H9 (cell line): Measurements from ENCODE around the gene TBX5. TPM values are rescaled to one million over a fixed set of nuclear protein-coding genes. Genes with fewer than 3 reads are reported as not detected.

ENCODE experiments used
- DNase-seq: peaks from one replicate; pipeline ENCODE4 v3.0.0-alpha.2; 2017
- H2AFZ ChIP-seq: one replicate; pipeline ENCODE4 v1.6.1; 2013; ENCODE audit warnings: mild to moderate bottlenecking, low read length, control low read depth, moderate library complexity
- H2AK5ac ChIP-seq: 2 replicates; pipeline ENCODE4 v1.6.1; 2013; ENCODE audit warnings: low read length, control low read depth, mixed read lengths; ENCODE audit not compliant: insufficient read length
- H2BK120ac ChIP-seq: one replicate; pipeline ENCODE4 v1.6.1; 2013; ENCODE audit warnings: low read depth, mild to moderate bottlenecking, low read length, control low read depth, inconsistent platforms; ENCODE audit not compliant: poor library complexity, severe bottlenecking
- H2BK12ac ChIP-seq: 2 replicates; pipeline ENCODE4 v1.6.1; 2013; ENCODE audit warnings: low read length, control low read depth, mixed read lengths, low read depth; ENCODE audit not compliant: insufficient read length
- H2BK15ac ChIP-seq: 2 replicates; pipeline ENCODE4 v1.6.1; 2013; ENCODE audit warnings: low read depth, low read length, control low read depth
- H2BK20ac ChIP-seq: one replicate; pipeline ENCODE4 v1.6.1; 2013; ENCODE audit warnings: low read depth, mild to moderate bottlenecking, low read length, control low read depth, inconsistent platforms; ENCODE audit not compliant: poor library complexity, severe bottlenecking
- H2BK5ac ChIP-seq: 2 replicates; pipeline ENCODE4 v1.6.1; 2013; ENCODE audit warnings: low read length, control low read depth, mixed read lengths; ENCODE audit not compliant: insufficient read length
- H3K14ac ChIP-seq: 2 replicates; pipeline ENCODE4 v1.6.1; 2013; ENCODE audit warnings: low read length, control low read depth; ENCODE audit not compliant: insufficient read depth
- H3K18ac ChIP-seq: 2 replicates; pipeline ENCODE4 v1.6.1; 2013; ENCODE audit warnings: low read depth, mild to moderate bottlenecking, mixed read lengths, low read length, control low read depth; ENCODE audit not compliant: insufficient read length
- H3K23ac ChIP-seq: 2 replicates; pipeline ENCODE4 v1.6.1; 2013; ENCODE audit warnings: low read length, control low read depth, mixed read lengths, low read depth; ENCODE audit not compliant: insufficient read length
- H3K23me2 ChIP-seq: 2 replicates; pipeline ENCODE4 v1.6.1; 2013; ENCODE audit warnings: low read depth, mild to moderate bottlenecking, mixed read lengths, low read length, control low read depth; ENCODE audit not compliant: insufficient read length, poor library complexity, severe bottlenecking
- H3K27ac ChIP-seq: 2 replicates; pipeline ENCODE4 v1.5.1; 2013; ENCODE audit warnings: low read length, control low read depth, mixed read lengths, low read depth; ENCODE audit not compliant: insufficient read length
- H3K27me3 ChIP-seq: 2 replicates; pipeline ENCODE4 v1.6.1; 2013; ENCODE audit warnings: low read length, control low read depth, inconsistent platforms; ENCODE audit not compliant: insufficient read depth
- H3K4ac ChIP-seq: 2 replicates; pipeline ENCODE4 v1.6.1; 2013; ENCODE audit warnings: low read depth, mild to moderate bottlenecking, control low read depth, inconsistent platforms, low read length, moderate library complexity
- H3K4me1 ChIP-seq: 2 replicates; pipeline ENCODE4 v1.6.1; 2013; ENCODE audit warnings: low read length, control low read depth, inconsistent platforms; ENCODE audit not compliant: insufficient read depth
- H3K4me2 ChIP-seq: 2 replicates; pipeline ENCODE4 v1.6.1; 2013; ENCODE audit warnings: low read length, control low read depth, mixed read lengths; ENCODE audit not compliant: insufficient read length, insufficient read depth
- H3K56ac ChIP-seq: 2 replicates; pipeline ENCODE4 v1.6.1; 2013; ENCODE audit warnings: low read depth, mild to moderate bottlenecking, mixed read lengths, low read length, control low read depth; ENCODE audit not compliant: insufficient read length
- H3K79me1 ChIP-seq: 2 replicates; pipeline ENCODE4 v1.6.1; 2013; ENCODE audit warnings: low read depth, mild to moderate bottlenecking, moderate library complexity, low read length, control low read depth, inconsistent platforms; ENCODE audit not compliant: insufficient read depth, poor library complexity, severe bottlenecking
- H3K79me2 ChIP-seq: 2 replicates; pipeline ENCODE4 v1.6.1; 2013; ENCODE audit warnings: low read length, control low read depth, inconsistent platforms; ENCODE audit not compliant: insufficient read depth
- H3K9ac ChIP-seq: 2 replicates; pipeline ENCODE4 v1.6.1; 2013; ENCODE audit warnings: low read length, control low read depth, mixed read lengths; ENCODE audit not compliant: insufficient read length; ENCODE audit errors: extremely low read depth
- H3K9me3 ChIP-seq: one replicate; pipeline ENCODE4 v1.6.1; 2013; ENCODE audit warnings: low read depth, low read length, inconsistent platforms; ENCODE audit not compliant: control insufficient read depth
- H3T11ph ChIP-seq: one replicate; pipeline ENCODE4 v1.6.1; 2013; ENCODE audit warnings: mild to moderate bottlenecking, low read length, control low read depth, inconsistent platforms
- H4K20me1 ChIP-seq: one replicate; pipeline ENCODE4 v1.6.1; 2013; ENCODE audit not compliant: control insufficient read depth, insufficient read length, insufficient read depth
- H4K5ac ChIP-seq: 2 replicates; pipeline ENCODE4 v1.6.1; 2013; ENCODE audit warnings: low read depth, mild to moderate bottlenecking, mixed read lengths, low read length, control low read depth; ENCODE audit not compliant: insufficient read length
- H4K8ac ChIP-seq: replicated peaks from 2 replicates; pipeline ENCODE4 v1.6.1; 2013; ENCODE audit warnings: low read length, control low read depth, mixed read lengths, low read depth; ENCODE audit not compliant: insufficient read length
- H4K91ac ChIP-seq: 2 replicates; pipeline ENCODE4 v1.6.1; 2013; ENCODE audit warnings: low read depth, mild to moderate bottlenecking, moderate library complexity, mixed read lengths, low read length, control low read depth; ENCODE audit not compliant: insufficient read length
- H3K27ac Mint-ChIP-seq, 3 experiments: 2 replicates in 2 of 3; 3 replicates in 1 of 3; pipeline ENCODE4 v1.8.0; 2020 to 2021; ENCODE audit warnings: mixed read lengths in 3 of 3, mild to moderate bottlenecking in 1 of 3, moderate library complexity in 1 of 3
- H3K27me3 Mint-ChIP-seq: 2 replicates; pipeline ENCODE4 v1.8.0; 2021; ENCODE audit warnings: low read depth, mild to moderate bottlenecking, moderate library complexity, mixed read lengths
- H3K36me3 Mint-ChIP-seq, 3 experiments: 2 replicates in 2 of 3; 3 replicates in 1 of 3; pipeline ENCODE4 v1.8.0; 2020 to 2021; ENCODE audit warnings: low read depth in 3 of 3, mixed read lengths in 3 of 3; ENCODE audit not compliant: insufficient read depth in 1 of 3
- H3K4me1 Mint-ChIP-seq, 2 experiments: 2 replicates each; pipeline ENCODE4 v1.8.0; 2020; ENCODE audit warnings: mixed read lengths in 2 of 2
- H3K4me3 Mint-ChIP-seq, 2 experiments: 2 replicates in 1 of 2; 3 replicates in 1 of 2; pipeline ENCODE4 v1.8.0; 2020 to 2021; ENCODE audit warnings: mild to moderate bottlenecking in 2 of 2, mixed read lengths in 2 of 2, moderate library complexity in 1 of 2
- H3K9me3 Mint-ChIP-seq, 2 experiments: 2 replicates in 1 of 2; 3 replicates in 1 of 2; pipeline ENCODE4 v1.8.0; 2020; ENCODE audit warnings: mild to moderate bottlenecking in 2 of 2, mixed read lengths in 2 of 2, moderate library complexity in 1 of 2
- WGBS: extraction: QIAGEN DNeasy Blood & Tissue Kit; methylation state at CpG from one replicate; pipeline ENCODE4 v1.1.7; 2013; ENCODE audit warnings: missing lambda C conversion rate, low lambda C conversion rate, mixed read lengths; ENCODE audit not compliant: insufficient read length; ENCODE audit errors: extremely low coverage; 5-methylcytosine and 5-hydroxymethylcytosine counted together
- total RNA-seq: library from RNA; stranded (reverse); gene quantifications from 2 replicates; pipeline ENCODE4 v1.2.1, GENCODE V29; 2021
- TF ChIP-seq, protein P1 (sequence below): fragments of 200-600 bp; sonication (generic); conservative IDR thresholded peaks from 3 replicates; pipeline ENCODE4 v1.8.0; 2021; ENCODE audit warnings: antibody characterized with exemption, mild to moderate bottlenecking

TBX5 gene
- total RNA-seq, 1 experiment from 2014 or later = not detected

DNA sequence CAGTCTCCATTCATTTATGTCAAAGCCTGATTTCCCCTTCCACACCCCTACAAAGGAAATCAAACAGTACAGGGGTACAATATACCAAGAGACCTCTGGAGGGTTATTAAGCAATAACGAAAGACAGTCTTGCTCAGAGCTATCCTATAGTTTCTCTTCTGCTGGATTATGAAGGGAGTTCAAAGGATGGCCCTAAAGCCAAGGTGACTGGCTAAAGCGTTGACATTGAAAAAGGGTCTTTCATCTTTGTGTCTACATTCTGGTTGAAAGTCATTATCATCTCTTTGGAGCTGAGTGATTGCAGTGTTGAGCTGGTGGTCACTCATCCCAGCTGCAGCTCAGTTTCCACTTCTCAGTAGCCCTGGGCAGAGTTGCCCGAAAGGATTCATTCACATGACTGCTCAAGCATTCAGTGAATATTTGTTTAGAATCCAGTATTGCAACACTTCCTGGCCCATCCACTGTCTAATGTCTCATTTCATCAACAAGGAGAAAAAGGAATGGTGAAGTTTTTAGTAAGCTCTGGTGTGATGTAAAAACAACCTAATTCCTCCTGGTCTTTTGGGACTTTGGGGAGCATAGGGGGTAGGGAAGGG is 19.2 kb upstream of the TBX5 start:
- H3K36me3 Mint-ChIP-seq = no peaks in the 10 kb centered on the region
- TF ChIP-seq, protein P1, sequence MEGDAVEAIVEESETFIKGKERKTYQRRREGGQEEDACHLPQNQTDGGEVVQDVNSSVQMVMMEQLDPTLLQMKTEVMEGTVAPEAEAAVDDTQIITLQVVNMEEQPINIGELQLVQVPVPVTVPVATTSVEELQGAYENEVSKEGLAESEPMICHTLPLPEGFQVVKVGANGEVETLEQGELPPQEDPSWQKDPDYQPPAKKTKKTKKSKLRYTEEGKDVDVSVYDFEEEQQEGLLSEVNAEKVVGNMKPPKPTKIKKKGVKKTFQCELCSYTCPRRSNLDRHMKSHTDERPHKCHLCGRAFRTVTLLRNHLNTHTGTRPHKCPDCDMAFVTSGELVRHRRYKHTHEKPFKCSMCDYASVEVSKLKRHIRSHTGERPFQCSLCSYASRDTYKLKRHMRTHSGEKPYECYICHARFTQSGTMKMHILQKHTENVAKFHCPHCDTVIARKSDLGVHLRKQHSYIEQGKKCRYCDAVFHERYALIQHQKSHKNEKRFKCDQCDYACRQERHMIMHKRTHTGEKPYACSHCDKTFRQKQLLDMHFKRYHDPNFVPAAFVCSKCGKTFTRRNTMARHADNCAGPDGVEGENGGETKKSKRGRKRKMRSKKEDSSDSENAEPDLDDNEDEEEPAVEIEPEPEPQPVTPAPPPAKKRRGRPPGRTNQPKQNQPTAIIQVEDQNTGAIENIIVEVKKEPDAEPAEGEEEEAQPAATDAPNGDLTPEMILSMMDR = no peak
- Histone ChIP-seq H3K27me3 (peaks cover 4% of the 10 kb centered on the region; the same call in 1 of the 2 replicates), H3K4me1 (no peaks in the 10 kb centered on the region), H3K4me2 (no peak overlapping the region), H3K23me2 (no peaks in the 10 kb centered on the region), H4K5ac (no peak overlapping the region), H3K9ac (no peak overlapping the region), H2AFZ (no peak overlapping the region), H4K8ac (no peak overlapping the region), H3K79me1 (no peaks in the 10 kb centered on the region), H2BK5ac (no peak overlapping the region), H2BK20ac (no peak overlapping the region), H2BK15ac (no peak overlapping the region), H3K23ac (no peak overlapping the region), H3T11ph (no peak overlapping the region), H3K56ac (no peak overlapping the region), H3K79me2 (no peaks in the 10 kb centered on the region), H3K27ac (no peak overlapping the region), H3K4ac (no peak overlapping the region), H3K9me3 (no peaks in the 10 kb centered on the region), H2BK120ac (no peak overlapping the region), H4K91ac (no peak overlapping the region), H2AK5ac (no peak overlapping the region), H3K14ac (no peak overlapping the region), H3K18ac (no peak overlapping the region), H4K20me1 (no peaks in the 10 kb centered on the region), H2BK12ac (no peak overlapping the region)
- H3K4me1 Mint-ChIP-seq = no peaks in the 10 kb centered on the region
- peaks cover 97% of the 10 kb centered on the region for H3K27me3 Mint-ChIP-seq
- H3K9me3 Mint-ChIP-seq = no peaks in the 10 kb centered on the region
- no peak overlapping the region for H3K4me3 Mint-ChIP-seq
- no peak overlapping the region for H3K27ac Mint-ChIP-seq
- WGBS = no CpG with 5 or more reads among the region's 3 CpGs
- DNase-seq = no peak
